Activated CD8-positive, alpha-beta memory T cell treated with anti-CD3 and anti-CD28 coated beads for 48 hours (primary cell): ENCODE results near the gene ZNF263.
A peak's percentile ranks its signal among the peaks of the same experiment; 100 is the strongest.
"Not testable (repeated sequence)": the region's sequence is repeated elsewhere in the genome, so short reads cannot be mapped to it uniquely, and the experiment has no call there.

Source experiments
- DNase-seq, 3 experiments: peaks; one replicate each; pipeline ENCODE4 v3.0.0-alpha.2; 2020; ENCODE audit warnings: low read depth in 2 of 3, low spot score in 2 of 3

Gene ZNF263

DNA sequence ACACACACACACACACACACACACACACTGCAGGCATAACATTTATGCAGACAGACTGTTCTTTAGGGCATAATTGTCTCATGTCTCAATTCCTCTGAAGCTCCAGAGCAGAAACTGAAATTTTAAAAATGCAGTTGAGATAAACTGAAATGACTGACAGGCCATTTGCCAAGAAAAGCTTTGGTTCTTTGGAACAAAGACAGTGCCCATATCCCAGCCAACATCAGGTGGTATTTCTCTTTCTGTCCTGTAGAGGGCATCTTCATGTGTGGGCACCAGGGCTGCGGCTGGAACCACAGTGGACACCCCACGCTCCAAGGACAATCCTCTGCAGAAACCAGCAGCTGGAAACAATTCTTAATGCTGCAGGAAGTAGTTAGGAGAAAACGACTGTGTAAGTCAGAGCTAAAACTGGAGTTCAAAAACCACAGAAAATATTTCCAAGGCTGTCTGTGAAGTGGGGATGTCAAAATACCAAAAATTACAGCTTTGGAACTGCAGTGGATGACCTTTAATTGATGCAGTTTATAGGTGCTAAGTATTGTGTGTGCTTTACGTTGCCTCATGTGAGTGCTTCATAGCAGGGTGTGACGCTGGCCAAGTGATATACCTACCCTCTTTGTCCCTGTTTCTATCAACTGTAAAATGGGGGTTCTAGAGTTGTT is 16.3 kb upstream of the ZNF263 start:
- DNase-seq, result no peak

DNA sequence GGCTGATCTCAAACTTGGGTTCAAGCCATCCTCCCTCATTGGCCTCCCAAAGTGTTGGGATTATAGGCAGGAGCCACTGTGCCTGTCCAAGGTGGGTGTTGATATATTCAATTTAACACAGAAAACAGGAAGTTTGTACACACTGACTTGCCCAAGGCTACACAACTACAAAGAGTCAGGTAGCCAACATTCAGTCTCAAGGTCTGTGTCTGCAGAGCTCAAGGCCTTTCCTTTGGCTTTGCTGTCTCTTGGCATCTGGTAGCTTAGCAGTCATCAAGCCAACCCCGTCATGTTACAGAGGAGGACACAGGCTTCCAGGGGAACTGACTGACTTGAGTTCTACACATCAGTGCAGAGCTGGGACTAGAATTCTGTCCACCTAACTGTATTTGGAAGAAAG is 15.0 kb upstream of the ZNF263 start:
- DNase-seq, result no peak

DNA sequence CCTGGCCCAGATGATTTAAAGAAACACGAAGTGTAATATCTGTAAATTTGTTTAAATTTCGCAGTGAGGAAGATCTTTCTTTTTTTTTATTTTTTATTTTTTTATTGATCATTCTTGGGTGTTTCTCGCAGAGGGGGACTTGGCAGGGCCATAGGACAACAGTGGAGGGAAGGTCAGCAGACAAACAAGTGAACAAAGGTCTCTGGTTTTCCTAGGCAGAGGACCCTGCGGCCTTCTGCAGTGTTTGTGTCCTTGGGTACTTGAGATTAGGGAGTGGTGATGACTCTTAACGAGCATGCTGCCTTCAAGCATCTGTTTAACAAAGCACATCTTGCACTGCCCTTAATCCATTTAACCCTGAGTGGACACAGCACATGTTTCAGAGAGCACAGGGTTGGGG is 12.6 kb upstream of the ZNF263 start:
- DNase-seq, result not testable (repeated sequence)

DNA sequence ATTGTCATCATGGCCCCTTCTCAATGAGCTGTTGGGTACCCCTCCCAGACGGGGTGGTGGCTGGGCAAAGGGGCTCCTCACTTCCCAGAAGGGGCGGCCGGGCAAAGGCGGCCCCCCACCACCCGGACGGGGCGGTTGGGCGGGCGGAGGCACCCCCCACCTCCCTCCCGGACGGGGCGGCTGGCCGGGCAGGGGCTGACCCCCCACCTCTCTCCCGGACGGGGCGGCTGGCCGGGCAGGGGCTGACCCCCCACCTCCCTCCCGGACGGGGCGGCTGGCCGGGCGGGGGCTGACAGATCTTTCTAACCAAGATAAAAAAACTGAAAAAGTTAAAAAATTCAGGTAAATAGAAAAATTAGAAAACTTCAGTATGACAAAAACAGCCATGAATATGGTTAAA is 12.0 kb upstream of the ZNF263 start:
- not testable (repeated sequence) for DNase-seq

DNA sequence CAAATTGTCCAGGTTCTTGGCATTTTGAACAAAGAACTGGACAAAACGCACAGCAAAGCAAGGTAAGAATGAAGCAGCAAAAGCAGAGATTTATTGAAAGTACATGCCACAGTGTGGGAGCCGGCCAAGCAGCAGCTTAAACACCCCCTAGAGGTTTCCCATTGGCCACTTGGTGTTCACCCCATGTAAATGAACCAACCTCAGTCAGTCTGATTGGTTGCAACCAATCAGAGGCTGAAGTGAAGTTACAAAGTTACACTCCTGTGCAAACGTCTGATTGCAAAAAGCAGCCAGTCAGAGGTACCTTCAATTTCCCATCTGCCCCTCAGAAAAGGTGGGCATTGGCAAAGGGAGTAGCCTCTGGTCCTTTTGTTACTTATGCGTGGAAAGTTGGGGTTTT is 8.8 kb upstream of the ZNF263 start:
- DNase-seq, result no peak

DNA sequence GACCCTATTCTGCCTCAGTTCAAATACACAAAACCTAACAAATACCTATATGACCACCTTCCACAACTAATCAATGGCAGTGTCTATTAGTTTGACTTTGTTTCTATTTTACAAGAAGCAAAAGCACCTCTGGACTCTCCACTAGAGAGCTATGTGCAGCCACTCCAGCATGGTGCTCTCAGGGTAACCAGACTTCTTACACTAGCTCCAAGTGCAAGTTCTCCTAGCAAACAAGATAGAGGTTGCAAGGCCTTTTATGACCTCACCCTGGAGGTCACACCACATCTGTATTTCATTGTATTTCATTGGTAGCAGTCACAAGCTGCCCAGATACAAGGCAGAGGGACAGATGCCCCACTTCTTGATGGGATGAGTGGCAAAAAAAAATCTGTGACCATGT is 8.3 kb upstream of the ZNF263 start:
- no peak for DNase-seq

DNA sequence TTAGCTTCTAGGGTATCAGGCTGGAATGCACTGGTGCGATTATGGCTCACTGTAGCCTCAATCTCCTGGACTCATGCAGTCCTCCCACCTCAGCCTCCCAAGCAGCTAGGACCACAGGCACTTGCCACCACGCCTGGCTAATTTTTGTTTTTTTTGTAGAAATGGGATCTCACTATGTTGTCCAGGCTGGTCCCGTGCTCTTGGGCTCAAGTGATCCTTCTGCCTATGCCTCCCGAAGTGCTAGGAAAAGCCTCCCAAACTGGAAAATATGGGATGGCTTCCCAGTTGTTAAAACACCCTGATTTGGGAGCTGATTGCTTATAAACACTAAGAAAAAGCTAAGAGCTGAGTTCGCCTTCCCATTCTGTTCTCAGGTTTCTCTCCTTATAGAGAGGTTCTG is 6.6 kb upstream of the ZNF263 start:
- DNase-seq, result no peak

DNA sequence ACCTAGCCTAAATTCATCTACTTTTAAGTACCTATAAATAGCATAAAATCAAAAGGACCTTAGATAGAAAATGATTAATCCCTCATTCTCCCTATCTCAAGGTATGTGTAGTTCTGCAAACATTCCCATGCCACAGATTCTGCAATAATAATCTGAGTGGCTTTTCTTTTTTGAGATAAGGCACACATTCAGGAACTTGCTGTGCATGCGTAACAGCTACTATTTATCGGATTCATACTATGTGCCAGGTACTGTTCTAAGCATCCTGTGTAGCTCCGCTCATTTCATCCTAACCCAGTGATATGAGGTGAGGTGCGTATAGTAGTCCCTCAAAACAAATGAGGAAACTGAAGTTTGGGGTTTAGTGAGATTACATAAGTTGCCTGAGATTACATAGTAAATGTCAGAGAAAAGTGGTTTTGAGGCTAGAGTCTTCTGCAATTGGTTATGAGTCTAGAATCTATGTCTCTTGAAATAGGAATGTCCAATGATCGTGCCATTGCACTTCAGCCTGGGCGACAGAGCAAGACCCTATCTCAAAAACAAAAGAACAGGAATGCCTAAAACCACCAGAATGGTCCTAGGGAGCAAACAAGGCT is 2.0 kb upstream of the ZNF263 start:
- DNase-seq, result no peak

DNA sequence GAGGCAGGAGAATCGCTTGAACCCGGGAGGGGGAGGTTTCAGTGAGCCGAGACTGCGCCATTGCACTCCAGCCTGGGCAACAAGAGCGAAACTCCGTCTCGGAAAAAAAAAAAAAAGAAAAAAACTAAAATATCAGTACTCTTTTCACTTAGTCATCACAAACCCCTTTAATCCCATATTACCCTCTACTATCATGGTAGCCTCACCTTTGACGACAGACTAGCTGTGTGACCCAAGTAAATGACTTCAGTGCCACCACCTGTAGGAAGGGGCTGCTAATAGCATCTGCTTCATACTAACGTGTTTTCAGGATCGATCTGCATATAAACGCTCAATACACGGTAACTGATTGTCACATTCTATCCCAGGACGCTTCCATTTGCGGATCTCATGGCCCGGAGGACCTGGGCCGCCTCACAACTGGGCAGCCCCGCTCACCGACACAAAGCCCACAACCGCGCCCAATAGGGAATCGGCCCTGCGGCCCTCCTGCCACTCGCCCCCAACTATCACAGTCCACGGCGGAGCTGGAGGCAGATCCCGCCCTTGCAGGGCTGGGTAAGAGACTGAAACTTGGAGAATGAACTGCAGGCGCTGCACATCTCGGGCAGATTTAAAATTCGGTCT is 1.1 kb upstream of the ZNF263 start:
- DNase-seq, result peak in 1 of 3 experiments; percentile 9

DNA sequence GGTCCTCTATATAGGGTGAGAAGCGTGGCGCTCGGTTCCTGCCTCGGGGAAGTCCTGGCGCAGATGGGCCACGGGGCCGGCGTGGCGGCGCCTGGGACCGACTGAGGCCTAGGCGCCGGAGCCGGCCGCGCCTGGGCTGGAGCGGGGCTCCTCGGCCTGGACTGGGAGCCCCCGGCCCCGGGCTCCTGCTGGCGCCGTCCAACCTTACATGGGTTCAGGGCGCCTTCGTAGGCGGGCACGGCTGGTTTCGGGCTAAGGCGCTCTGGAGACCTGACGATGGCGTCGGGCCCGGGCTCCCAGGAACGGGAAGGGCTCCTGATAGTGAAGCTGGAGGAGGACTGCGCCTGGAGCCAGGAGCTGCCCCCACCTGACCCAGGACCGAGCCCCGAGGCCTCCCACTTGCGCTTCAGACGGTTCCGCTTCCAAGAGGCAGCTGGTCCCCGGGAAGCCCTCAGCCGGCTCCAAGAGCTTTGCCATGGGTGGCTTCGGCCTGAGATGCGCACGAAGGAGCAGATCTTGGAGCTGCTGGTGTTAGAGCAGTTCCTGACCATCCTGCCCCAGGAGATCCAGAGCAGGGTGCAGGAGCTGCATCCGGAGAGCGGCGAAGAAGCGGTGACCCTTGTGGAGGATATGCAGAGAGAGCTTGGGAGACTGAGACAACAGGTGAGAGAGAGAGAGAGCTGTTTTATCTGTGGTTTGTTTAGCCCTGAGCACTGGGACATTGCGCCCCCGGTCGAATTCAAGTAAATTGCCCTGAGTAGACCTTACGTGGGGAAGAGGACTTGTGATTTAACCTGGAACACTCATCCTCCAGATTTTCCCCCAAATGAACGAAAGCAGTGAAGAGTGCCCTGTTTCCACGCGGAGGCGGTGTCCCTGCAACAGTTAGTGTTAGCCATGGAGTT is 504 bp downstream of the ZNF263 start:
- DNase-seq, result no peak

DNA sequence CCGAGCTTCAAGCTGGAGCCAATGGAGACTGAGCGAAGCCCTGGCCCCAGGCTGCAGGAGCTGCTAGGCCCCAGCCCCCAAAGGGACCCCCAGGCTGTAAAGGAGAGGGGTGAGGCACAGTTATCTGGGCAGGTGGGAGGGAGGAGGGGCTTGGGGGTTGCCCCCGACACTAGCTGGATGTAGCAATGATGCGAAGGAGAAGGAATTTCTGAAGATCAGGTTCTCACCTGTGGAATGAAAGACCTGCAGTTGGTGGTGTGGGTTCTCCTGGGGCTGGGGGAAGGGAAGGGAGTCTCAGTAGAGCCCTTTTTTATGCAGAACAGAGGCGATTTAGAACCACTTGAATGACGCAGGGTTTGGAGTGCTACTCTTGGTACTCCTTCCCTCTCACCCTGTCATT is 1.8 kb downstream of the ZNF263 start:
- no peak for DNase-seq

DNA sequence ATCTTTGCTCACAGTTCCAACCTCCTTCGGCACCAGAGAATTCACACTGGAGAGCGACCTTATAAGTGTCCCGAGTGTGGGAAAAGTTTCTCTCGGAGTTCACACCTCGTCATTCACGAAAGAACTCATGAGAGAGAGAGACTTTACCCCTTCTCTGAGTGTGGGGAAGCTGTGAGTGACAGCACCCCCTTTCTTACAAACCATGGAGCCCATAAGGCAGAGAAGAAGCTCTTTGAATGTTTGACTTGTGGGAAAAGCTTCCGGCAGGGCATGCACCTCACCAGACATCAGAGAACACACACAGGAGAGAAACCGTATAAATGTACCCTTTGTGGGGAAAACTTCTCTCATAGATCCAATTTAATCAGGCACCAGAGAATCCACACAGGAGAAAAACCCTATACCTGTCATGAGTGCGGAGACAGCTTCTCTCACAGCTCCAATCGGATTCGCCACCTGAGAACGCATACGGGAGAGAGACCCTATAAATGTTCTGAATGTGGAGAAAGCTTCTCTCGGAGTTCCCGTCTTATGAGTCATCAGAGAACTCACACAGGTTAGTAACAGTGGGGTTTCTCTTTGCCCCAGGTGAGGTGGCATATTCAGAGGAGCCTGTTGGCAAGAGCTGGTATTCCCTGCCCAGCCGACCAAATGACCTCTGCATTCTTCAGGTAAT is 6.8 kb downstream of the ZNF263 start:
- DNase-seq, result no peak

DNA sequence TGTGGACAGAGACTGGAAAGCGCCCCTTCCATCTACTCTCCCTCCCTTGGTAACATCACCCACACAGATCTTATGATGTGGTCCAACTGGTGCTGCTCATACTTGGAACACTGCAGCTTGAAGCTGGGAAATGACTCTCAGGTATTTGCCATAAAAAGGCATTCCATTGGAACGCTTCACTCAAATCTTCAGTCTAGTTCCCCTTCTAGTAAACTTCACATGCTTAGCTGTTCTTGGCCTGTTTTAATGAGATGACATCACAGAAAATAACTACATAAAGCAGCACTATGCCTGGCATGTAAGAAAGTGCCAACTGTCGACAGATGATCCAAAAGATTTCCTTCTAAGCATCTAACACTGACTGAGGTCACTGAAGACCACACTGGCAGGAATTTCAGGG is 9.3 kb downstream of the ZNF263 start:
- DNase-seq, result no peak

DNA sequence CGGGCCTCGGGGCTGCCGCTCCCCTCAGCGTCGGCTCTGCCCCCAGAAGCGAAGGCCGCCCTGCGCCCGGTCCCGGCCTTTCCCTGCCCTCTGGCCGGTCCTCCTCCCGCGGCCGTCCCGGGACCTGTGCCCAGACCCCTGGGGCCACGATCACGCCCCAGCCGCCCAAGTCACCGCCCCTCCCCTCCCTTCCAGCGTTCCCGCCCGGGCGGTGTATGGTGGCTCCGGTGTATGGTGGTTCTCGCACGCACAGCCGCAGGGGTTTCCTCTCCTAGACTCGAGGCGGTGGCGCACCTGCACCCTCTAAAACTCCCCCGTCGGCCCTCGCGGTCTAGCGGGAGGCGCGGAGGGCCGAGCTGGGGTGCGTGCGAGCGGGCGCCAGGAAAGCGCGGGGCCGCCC is 11.9 kb downstream of the ZNF263 start:
- no peak for DNase-seq

DNA sequence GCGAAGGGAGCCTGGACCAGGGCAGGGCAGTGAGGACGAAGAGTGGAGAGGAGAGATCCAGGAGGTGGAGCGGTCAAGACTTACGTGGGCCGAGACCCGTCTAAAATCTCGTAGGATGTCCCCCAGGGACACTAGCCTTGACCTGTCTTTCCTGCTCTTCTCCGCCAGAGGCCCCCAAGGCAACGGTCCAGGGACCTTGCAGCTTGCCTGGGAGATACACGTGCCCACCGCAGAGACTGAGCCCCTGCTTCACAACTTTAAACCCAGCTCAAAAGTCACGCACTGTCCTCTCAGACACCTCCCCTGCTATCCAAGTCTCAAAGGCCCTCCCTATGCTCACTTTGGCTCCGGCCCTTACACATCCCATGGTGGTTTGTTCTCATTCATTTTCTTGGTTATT is 12.5 kb downstream of the ZNF263 start:
- no peak for DNase-seq

DNA sequence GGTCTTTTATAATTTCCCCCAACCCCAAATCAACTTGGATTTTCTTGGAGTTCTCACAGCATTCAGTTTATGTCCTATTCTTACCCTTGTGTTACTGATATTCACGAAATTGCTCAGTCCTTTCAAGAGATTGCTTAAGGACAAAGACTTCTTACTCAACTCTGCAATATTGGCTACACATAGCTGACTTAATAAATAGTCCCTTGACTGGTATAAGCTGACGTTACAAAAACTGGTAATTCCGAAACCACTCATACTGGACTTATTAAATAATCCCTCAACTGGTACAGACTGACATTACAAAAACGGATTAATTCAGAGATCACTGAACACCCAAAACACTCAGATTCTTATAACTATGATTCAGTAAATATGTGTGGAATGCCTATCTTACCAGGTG is 21.1 kb downstream of the ZNF263 start:
- no peak for DNase-seq

DNA sequence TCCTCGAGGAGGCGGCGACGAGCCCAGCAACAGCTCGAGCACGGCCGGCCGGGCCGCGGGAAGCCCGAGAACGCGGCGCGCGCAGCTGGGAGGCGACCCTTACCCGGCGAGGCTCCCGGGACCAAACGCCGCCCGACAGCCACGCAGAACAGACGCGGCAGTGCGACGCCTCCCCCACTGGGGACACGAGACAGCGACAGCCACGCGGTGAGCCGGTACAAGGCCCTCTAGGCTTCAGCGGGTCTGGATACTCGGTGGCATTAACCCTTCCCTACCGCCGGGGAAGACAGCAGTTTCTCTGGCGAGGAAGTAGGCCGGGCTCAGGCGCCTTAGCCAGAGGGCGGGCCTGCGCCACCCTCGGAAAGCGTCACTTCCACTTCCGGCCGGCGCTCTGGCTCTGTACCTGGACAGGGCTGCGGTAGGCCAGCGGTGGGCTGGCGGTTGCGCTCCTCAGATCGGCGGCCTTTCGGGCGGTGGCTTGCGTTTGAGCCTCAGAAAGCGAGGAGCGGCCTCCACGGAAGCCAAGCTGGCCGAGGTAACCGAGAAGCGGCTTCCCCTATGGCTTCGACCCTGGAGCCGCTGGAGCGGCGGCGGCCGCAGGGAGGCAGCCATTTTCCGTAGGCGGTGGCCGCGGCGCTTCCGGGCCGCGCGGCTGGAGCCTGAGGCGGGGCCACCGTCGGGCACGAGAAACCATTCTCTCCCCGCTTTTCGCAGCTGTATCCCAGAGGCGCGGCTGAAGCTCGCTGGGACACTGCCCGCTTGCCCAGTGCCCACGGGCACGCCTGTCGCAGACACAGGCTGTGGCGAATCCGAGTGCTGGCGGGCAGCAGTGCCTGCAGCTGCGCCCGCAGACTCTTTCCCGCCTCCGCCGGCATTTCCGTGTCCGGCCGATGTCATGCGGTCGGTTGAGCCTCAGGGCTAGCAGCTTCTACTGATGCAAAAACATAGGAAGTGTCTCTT is 22.1 kb downstream of the ZNF263 start, which contains the start of the genes TIGD7 and ZNF75A:
TIGD7 (minus strand) TSS at position 322 of the 960 bp plus-strand sequence. CDS start 4,816 bp downstream, outside the sequence.
ZNF75A (plus strand) TSS at position 389 of the 960 bp plus-strand sequence. CDS start 2,932 bp downstream, outside the sequence.
- peak; percentile 56 to 67 (median 65) for DNase-seq

DNA sequence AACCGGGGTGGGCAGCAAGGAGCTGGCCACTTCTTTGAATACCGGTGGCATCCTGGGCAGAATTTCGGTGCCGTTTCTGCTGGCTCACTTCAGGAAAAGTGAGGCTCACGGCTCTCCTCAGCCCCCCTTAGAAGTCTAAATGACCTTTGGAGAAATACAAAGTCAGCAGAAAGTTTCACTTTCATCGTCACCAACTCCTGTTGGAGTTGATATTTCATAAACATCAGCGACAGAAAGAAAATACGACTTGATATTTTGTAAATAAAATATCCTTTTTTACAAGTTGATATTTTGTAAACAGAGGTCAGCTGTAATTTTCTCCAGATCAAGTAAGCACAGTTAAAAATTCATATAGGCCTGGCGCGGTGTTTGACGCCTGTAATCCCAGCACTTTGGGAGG is 22.8 kb downstream of the ZNF263 start:
- DNase-seq, result no peak

DNA sequence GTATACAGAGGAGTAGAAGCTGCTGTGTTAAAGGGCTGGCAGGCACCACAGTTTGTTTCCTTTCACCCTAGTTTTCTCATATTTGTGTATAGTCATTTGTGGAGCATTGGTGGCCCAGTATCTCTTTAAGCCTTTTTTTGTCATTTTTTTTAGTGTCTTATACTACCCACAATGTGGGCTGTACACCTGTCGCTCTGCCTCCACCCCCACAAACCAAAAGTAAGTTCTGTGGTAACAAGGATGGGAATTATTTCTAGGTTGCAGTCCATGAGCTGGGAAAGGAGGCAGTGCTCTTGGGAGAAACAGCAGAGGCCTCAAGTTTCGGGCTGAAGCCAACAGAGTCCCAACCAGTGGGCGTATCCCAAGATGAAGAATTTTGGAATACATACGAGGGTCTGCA is 28.2 kb downstream of the ZNF263 start:
- no peak for DNase-seq
